Measurements from ENCODE around the gene STRN4. TPM values are rescaled to one million over a fixed set of nuclear protein-coding genes. Genes with fewer than 3 reads are reported as not detected.

The STRN4 gene
- total RNA-seq, 2 donors from 2014 or later: 142 to 155 TPM

DNA sequence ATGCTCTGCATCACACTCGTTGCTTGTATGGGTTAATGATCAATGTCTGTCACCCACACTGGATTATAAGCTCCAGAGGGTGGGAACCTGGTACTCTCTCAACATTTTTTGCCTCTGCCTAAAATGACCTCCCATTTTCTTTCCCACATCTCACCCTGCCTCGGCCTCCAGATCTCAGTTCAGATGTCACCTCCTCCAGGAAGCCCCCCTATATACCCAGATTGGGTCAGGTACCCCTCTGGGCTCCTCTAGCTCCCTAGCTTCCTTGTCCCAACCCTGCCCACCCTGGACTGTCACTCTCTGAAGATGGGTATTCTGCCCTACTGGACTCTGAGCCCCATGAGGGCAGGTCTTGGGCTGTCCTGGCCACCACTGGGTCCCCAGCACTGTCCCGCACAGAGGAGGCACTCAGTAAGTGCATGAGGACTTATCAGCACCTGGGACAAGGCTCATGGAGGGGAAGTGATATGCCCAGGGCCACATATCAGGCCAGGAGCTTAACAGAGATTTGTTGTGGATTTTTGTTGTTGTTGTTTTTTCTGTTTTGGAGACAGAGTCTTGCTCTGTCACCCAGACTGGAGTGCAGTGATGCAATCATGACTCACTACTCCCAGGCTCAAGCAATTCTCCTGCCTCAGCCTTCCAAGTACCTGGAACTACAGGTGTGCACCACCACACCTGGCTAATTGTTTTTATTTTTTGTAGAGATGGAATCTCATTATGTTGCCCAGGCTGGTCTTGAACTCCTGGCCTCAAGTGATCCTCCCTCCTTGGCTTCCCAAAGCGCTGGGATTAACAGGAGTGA lies 53.1 kb downstream of the STRN4 start:
- H3K36me3 ChIP-seq (ENCODE audit: control insufficient read depth, insufficient read depth, low read length): peaks cover 75% of the 10 kb centered on the region

DNA sequence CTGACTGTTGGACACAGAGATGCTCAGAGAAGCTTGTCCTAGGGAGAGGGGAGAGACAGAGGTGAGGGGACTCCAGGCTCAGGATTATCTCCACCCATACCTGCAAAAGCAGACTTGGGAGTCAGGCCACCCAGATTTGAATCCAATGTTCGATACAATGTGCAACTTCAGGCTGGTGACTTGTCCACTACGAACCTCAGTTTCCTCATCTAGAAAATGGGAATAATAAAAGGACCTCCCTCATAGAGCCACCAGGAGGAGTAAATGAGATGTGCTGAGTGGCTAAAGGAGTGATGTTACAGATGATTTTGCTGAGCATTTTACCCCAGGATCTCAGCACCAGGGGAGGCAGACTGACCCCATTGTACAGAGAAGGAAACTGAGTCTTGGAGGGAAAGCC lies 54.3 kb downstream of the STRN4 start:
- H3K4me3 Mint-ChIP-seq: no peak overlapping the region
- Histone ChIP-seq H3K9ac (ENCODE audit: extremely low read depth, low read length, poor library complexity, severe bottlenecking) (no peak overlapping the region), H3K9me3 (ENCODE audit: control insufficient read depth, low read length) (peaks cover 8% of the 10 kb centered on the region), H3K27me3 (ENCODE audit: control insufficient read depth, insufficient read depth, low read length, poor library complexity, severe bottlenecking) (no peaks in the 10 kb centered on the region), H3K36me3 (ENCODE audit: control insufficient read depth, insufficient read depth, low read length) (peaks cover 84% of the 10 kb centered on the region), H3K4me1 (ENCODE audit: control insufficient read depth, insufficient read depth, low read length) (no peaks in the 10 kb centered on the region), H3K27ac (ENCODE audit: low read depth, low read length) (no peak overlapping the region), H3K4me3 (ENCODE audit: low read length) (no peak overlapping the region)
- H3K9me3 Mint-ChIP-seq: no peaks in the 10 kb centered on the region
- no peaks in the 10 kb centered on the region for H3K27me3 Mint-ChIP-seq (ENCODE audit: insufficient read depth)
- H3K27ac Mint-ChIP-seq: no peak overlapping the region
- WGBS, 2 experiments (ENCODE audit: insufficient coverage in 1 of 2, insufficient read length in 1 of 2): 89% methylated on average over 2 of the region's 2 CpGs; no CpG with 5 or more reads in 1 of the 2 experiments
- H3K4me1 Mint-ChIP-seq: peaks cover 9% of the 10 kb centered on the region
- no peak for DNase-seq
- peaks cover 89% of the 10 kb centered on the region for H3K36me3 Mint-ChIP-seq (ENCODE audit: low read depth)
- TF ChIP-seq, protein P1, sequence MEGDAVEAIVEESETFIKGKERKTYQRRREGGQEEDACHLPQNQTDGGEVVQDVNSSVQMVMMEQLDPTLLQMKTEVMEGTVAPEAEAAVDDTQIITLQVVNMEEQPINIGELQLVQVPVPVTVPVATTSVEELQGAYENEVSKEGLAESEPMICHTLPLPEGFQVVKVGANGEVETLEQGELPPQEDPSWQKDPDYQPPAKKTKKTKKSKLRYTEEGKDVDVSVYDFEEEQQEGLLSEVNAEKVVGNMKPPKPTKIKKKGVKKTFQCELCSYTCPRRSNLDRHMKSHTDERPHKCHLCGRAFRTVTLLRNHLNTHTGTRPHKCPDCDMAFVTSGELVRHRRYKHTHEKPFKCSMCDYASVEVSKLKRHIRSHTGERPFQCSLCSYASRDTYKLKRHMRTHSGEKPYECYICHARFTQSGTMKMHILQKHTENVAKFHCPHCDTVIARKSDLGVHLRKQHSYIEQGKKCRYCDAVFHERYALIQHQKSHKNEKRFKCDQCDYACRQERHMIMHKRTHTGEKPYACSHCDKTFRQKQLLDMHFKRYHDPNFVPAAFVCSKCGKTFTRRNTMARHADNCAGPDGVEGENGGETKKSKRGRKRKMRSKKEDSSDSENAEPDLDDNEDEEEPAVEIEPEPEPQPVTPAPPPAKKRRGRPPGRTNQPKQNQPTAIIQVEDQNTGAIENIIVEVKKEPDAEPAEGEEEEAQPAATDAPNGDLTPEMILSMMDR (conservative IDR thresholded peaks at IDR 0.05): no peak

More for the DNA sequence above, 53.1 kb downstream of the STRN4 start:
- DNase-seq: no peak
- no peaks in the 10 kb centered on the region for H3K4me1 ChIP-seq (ENCODE audit: control insufficient read depth, insufficient read depth, low read length)
- peaks cover 8% of the 10 kb centered on the region for H3K9me3 ChIP-seq (ENCODE audit: control insufficient read depth, low read length)
- no peaks in the 10 kb centered on the region for H3K9me3 Mint-ChIP-seq
- no peak overlapping the region for H3K9ac ChIP-seq (ENCODE audit: extremely low read depth, low read length, poor library complexity, severe bottlenecking)
- TF ChIP-seq, protein P1 (conservative IDR thresholded peaks at IDR 0.05): no peak
- no peaks in the 10 kb centered on the region for H3K27me3 ChIP-seq (ENCODE audit: control insufficient read depth, insufficient read depth, low read length, poor library complexity, severe bottlenecking)
- H3K4me3 Mint-ChIP-seq: no peak overlapping the region
- 98% methylated on average over 4 of the region's 4 CpGs for WGBS, 2 experiments (ENCODE audit: insufficient coverage in 1 of 2, insufficient read length in 1 of 2)
- H3K27ac Mint-ChIP-seq: no peak overlapping the region
- peaks cover 84% of the 10 kb centered on the region for H3K36me3 Mint-ChIP-seq (ENCODE audit: low read depth)
- H3K4me3 ChIP-seq (ENCODE audit: low read length): no peak overlapping the region
- H3K27me3 Mint-ChIP-seq (ENCODE audit: insufficient read depth): no peaks in the 10 kb centered on the region
- H3K4me1 Mint-ChIP-seq: peaks cover 10% of the 10 kb centered on the region
- H3K27ac ChIP-seq (ENCODE audit: low read depth, low read length): no peak overlapping the region

DNA sequence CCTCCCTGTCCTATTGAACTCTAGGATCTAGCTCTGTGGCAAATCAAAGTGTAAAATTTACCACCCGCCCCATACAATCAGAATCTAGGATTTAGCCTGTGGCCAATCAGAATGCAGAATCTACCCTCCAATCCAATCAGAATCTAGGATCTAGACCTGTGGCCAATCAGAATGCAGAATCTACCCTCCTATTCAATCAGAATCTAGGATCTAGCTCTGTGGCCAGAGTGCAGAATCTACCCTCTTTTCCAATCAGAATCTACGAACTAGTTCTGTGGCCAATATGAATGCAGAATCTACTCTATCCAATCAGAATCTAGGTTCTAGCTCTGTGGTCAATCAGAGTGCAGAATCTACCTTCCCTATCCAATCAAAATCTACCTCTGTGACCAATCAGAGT lies 55.1 kb downstream of the STRN4 start:
- Histone ChIP-seq H3K4me3 (ENCODE audit: low read length) (no peak overlapping the region), H3K27ac (ENCODE audit: low read depth, low read length) (no peak overlapping the region), H3K4me1 (ENCODE audit: control insufficient read depth, insufficient read depth, low read length) (no peaks in the 10 kb centered on the region), H3K36me3 (ENCODE audit: control insufficient read depth, insufficient read depth, low read length) (peaks cover 81% of the 10 kb centered on the region), H3K9me3 (ENCODE audit: control insufficient read depth, low read length) (peaks cover 8% of the 10 kb centered on the region), H3K27me3 (ENCODE audit: control insufficient read depth, insufficient read depth, low read length, poor library complexity, severe bottlenecking) (no peaks in the 10 kb centered on the region), H3K9ac (ENCODE audit: extremely low read depth, low read length, poor library complexity, severe bottlenecking) (no peak overlapping the region)
- 48 to 50% methylated on average over 2 of the region's 2 CpGs for WGBS, 2 experiments (ENCODE audit: insufficient coverage in 1 of 2, insufficient read length in 1 of 2)
- Mint-ChIP-seq H3K4me3 (no peak overlapping the region), H3K27me3 (ENCODE audit: insufficient read depth) (no peaks in the 10 kb centered on the region), H3K27ac (no peak overlapping the region), H3K36me3 (ENCODE audit: low read depth) (peaks cover 85% of the 10 kb centered on the region), H3K9me3 (no peaks in the 10 kb centered on the region), H3K4me1 (peaks cover 2% of the 10 kb centered on the region)
- TF ChIP-seq, protein P1 (conservative IDR thresholded peaks at IDR 0.05): no peak
- DNase-seq: no peak

Measured in endodermal cell (in vitro differentiated cells).